Mesendoderm (in vitro differentiated cells): ENCODE results near the gene LCLAT1.

Source experiments
- DNase-seq: peaks from one replicate; pipeline ENCODE4 v3.0.0; 2013
- H2AK5ac ChIP-seq: 2 replicates; pipeline ENCODE4 v1.6.1; 2013; ENCODE audit warnings: low read length, inconsistent platforms
- H2BK120ac ChIP-seq: 2 replicates; pipeline ENCODE4 v1.6.1; 2013; ENCODE audit warnings: low read depth, mild to moderate bottlenecking, low read length, moderate library complexity, mixed read lengths
- H2BK15ac ChIP-seq: replicated peaks from 2 replicates; pipeline ENCODE4 v1.6.1; 2013; ENCODE audit warnings: low read depth, mild to moderate bottlenecking, moderate library complexity
- H2BK5ac ChIP-seq: 2 replicates; pipeline ENCODE4 v1.6.1; 2013; ENCODE audit warnings: low read length, inconsistent platforms
- H3K18ac ChIP-seq: 2 replicates; pipeline ENCODE4 v1.6.1; 2013; ENCODE audit warnings: mild to moderate bottlenecking, low read length, mixed read lengths
- H3K23ac ChIP-seq: one replicate; pipeline ENCODE4 v1.6.1; 2013; ENCODE audit warnings: low read length
- H3K27ac ChIP-seq: 2 replicates; pipeline ENCODE4 v1.5.1; 2013; ENCODE audit warnings: low read depth, mild to moderate bottlenecking, inconsistent platforms, low read length, moderate library complexity
- H3K27me3 ChIP-seq: 2 replicates; pipeline ENCODE4 v1.6.1; 2013; ENCODE audit warnings: low read length, control low read depth, mild to moderate bottlenecking, inconsistent platforms; ENCODE audit not compliant: insufficient read depth, poor library complexity
- H3K36me3 ChIP-seq: 2 replicates; pipeline ENCODE4 v1.6.1; 2013; ENCODE audit warnings: low read length, inconsistent platforms; ENCODE audit not compliant: control insufficient read depth, insufficient read depth
- H3K4ac ChIP-seq: one replicate; pipeline ENCODE4 v1.6.1; 2013; ENCODE audit warnings: low read depth, mild to moderate bottlenecking, low read length, moderate library complexity
- H3K4me1 ChIP-seq: 2 replicates; pipeline ENCODE4 v1.6.1; 2013; ENCODE audit warnings: low read depth, low read length, inconsistent platforms; ENCODE audit not compliant: control insufficient read depth
- H3K4me2 ChIP-seq: 2 replicates; pipeline ENCODE4 v1.6.1; 2013; ENCODE audit warnings: low read length
- H3K4me3 ChIP-seq: 2 replicates; pipeline ENCODE4 v1.5.1; 2013; ENCODE audit warnings: mild to moderate bottlenecking, low read length
- H3K56ac ChIP-seq: one replicate; pipeline ENCODE4 v1.6.1; 2013; ENCODE audit warnings: low read length
- H3K79me1 ChIP-seq: 2 replicates; pipeline ENCODE4 v1.6.1; 2013; ENCODE audit warnings: low read length, inconsistent platforms
- H3K79me2 ChIP-seq: 2 replicates; pipeline ENCODE4 v1.6.1; 2013; ENCODE audit warnings: mild to moderate bottlenecking, low read length; ENCODE audit not compliant: control insufficient read depth, insufficient read depth
- H3K9ac ChIP-seq: 2 replicates; pipeline ENCODE4 v1.6.1; 2013; ENCODE audit warnings: low read length, inconsistent platforms
- H4K5ac ChIP-seq: one replicate; pipeline ENCODE4 v1.6.1; 2013; ENCODE audit warnings: low read length
- H4K8ac ChIP-seq: one replicate; pipeline ENCODE4 v1.6.1; 2013; ENCODE audit warnings: low read depth, mild to moderate bottlenecking, control low read depth, low read length, moderate library complexity
- WGBS: extraction: QIAGEN DNeasy Blood & Tissue Kit; methylation state at CpG from one replicate; pipeline ENCODE4 v1.1.7; 2013; ENCODE audit warnings: low lambda C conversion rate, missing lambda C conversion rate; ENCODE audit not compliant: insufficient coverage; ENCODE audit errors: extremely low coverage; 5-methylcytosine and 5-hydroxymethylcytosine counted together

Gene LCLAT1

DNA sequence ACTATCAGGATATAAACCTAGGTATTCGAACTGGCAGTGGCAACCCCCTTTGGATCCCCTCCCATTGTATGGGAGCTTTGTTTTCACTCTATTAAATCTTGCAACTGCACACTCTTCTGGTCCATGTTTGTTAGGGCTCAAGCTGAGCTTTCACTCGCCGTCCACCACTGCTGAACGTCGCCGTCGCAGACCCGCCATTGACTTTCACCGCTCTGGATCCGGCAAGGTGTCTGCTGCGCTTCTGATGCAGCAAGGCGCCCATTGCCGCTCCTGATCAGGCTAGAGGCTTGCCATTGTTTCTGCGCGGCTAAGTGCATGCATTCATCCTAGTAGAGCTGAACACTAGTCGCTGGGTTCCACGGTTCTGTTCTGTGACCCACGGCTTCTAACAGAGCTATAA, 69.1 kb downstream of the LCLAT1 start:
- no peak overlapping the region for H2AK5ac ChIP-seq
- no CpG with 5 or more reads among the region's 18 CpGs for WGBS
- no peak overlapping the region for H3K4me3 ChIP-seq

DNA sequence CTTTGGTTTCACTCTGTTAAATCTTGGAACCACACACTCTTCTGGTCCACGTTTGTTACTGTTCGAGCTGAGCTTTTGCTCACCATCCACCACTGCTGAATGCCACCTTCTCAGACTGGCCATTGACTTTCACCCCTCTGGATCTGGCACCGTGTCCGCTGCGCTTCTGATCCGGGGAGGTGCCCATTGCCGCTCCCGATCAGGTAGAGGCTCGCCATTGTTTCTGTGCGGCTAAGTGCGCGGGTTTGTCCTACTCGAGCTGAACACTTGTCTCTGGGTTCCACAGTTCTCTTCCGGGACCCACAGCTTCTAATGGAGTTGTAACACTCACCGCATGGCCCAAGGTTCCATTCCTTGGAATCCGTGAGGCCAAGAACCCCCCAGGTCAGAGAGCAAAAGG, 72.8 kb downstream of the LCLAT1 start:
- Histone ChIP-seq H4K8ac (no peak overlapping the region), H3K4me1 (peaks cover 2% of the 10 kb centered on the region), H2BK15ac (no peak overlapping the region), H3K36me3 (no peaks in the 10 kb centered on the region), H3K23ac (no peak overlapping the region), H3K4me2 (no peak overlapping the region), H3K79me1 (peaks cover 9% of the 10 kb centered on the region), H4K5ac (no peak overlapping the region), H3K27ac (no peak overlapping the region), H3K79me2 (peaks cover 2% of the 10 kb centered on the region), H2BK5ac (no peak overlapping the region), H3K27me3 (no peaks in the 10 kb centered on the region), H2AK5ac (no peak overlapping the region), H3K4me3 (no peak overlapping the region), H3K4ac (no peak overlapping the region), H3K9ac (no peak overlapping the region), H2BK120ac (no peak overlapping the region), H3K18ac (no peak overlapping the region), H3K56ac (no peak overlapping the region)
- WGBS = no CpG with 5 or more reads among the region's 16 CpGs
- no peak for DNase-seq

More for the DNA sequence above, 69.1 kb downstream of the LCLAT1 start:
- Histone ChIP-seq H4K5ac (no peak overlapping the region), H2BK5ac (no peak overlapping the region), H3K27me3 (no peaks in the 10 kb centered on the region), H3K4me1 (peaks cover 7% of the 10 kb centered on the region), H3K9ac (no peak overlapping the region), H2BK15ac (no peak overlapping the region), H3K23ac (no peak overlapping the region), H3K56ac (peak overlapping the region; percentile 38), H3K4ac (peak overlapping the region; percentile 72), H2BK120ac (no peak overlapping the region), H3K36me3 (no peaks in the 10 kb centered on the region), H3K27ac (no peak overlapping the region), H3K4me2 (no peak overlapping the region), H3K79me1 (peaks cover 11% of the 10 kb centered on the region), H3K79me2 (peaks cover 3% of the 10 kb centered on the region), H3K18ac (no peak overlapping the region), H4K8ac (no peak overlapping the region)
- no peak for DNase-seq

GRCh38 chr2:30522421-30522820, 75.4 kb downstream of the LCLAT1 start:
- H4K8ac ChIP-seq = no peak overlapping the region
- no peak overlapping the region for H2BK5ac ChIP-seq
- H3K4ac ChIP-seq = no peak overlapping the region
- no peak overlapping the region for H3K23ac ChIP-seq
- no peak overlapping the region for H2BK120ac ChIP-seq
- H3K27ac ChIP-seq = no peak overlapping the region
- H2BK15ac ChIP-seq = no peak overlapping the region
- H2AK5ac ChIP-seq = no peak overlapping the region
- H3K79me1 ChIP-seq = peaks cover 2% of the 10 kb centered on the region
- H3K18ac ChIP-seq = no peak overlapping the region
- no peaks in the 10 kb centered on the region for H3K79me2 ChIP-seq
- H3K9ac ChIP-seq = no peak overlapping the region
- H3K36me3 ChIP-seq = no peaks in the 10 kb centered on the region
- H3K4me3 ChIP-seq = no peak overlapping the region
- no peak for DNase-seq
- H3K4me1 ChIP-seq = no peaks in the 10 kb centered on the region
- no CpG with 5 or more reads among the region's 2 CpGs for WGBS
- H3K27me3 ChIP-seq = no peaks in the 10 kb centered on the region
- no peak overlapping the region for H3K56ac ChIP-seq
- H4K5ac ChIP-seq = no peak overlapping the region
- H3K4me2 ChIP-seq = no peak overlapping the region

- no peak overlapping the region for H3K4me2 ChIP-seq
- no peaks in the 10 kb centered on the region for H3K4me1 ChIP-seq
- no peak overlapping the region for H2BK5ac ChIP-seq
- H3K4me3 ChIP-seq = no peak overlapping the region
- no peaks in the 10 kb centered on the region for H3K27me3 ChIP-seq
- H4K8ac ChIP-seq = no peak overlapping the region
- H3K18ac ChIP-seq = no peak overlapping the region
- no peaks in the 10 kb centered on the region for H3K36me3 ChIP-seq
- H3K79me2 ChIP-seq = no peaks in the 10 kb centered on the region
- H3K56ac ChIP-seq = no peak overlapping the region
- no peak overlapping the region for H3K23ac ChIP-seq
- no peak overlapping the region for H2AK5ac ChIP-seq
- H2BK15ac ChIP-seq = no peak overlapping the region
- no peak overlapping the region for H2BK120ac ChIP-seq
- no peak overlapping the region for H3K4ac ChIP-seq
- no peak for DNase-seq
- no peak overlapping the region for H3K27ac ChIP-seq
- 100% methylated on average over 1 of the region's 2 CpGs for WGBS
- H3K9ac ChIP-seq = no peak overlapping the region
- H4K5ac ChIP-seq = no peak overlapping the region
- H3K79me1 ChIP-seq = peaks cover 2% of the 10 kb centered on the region
Measured at GRCh38 chr2:30527411-30527810, 80.4 kb downstream of the LCLAT1 start.

DNA sequence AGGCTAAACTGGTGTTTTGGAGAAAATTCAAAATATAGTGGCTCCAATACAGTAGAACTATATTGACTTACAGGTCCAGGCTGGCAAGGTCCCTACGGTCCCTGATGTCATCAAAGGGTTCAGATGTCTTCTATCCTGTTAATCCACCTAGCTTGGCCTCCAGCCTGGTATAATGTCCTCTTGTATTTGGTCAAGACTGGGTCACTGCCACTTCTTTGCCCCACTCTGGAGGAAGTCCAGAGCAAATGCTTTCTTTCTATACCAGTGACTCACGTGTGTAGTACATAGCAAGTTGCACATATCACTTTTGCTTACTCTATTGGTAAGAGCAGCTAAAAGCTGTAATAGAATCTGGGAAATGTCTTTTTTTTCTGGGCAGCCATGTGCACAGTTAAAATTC, 80.8 kb downstream of the LCLAT1 start:
- no peak overlapping the region for H3K9ac ChIP-seq
- no peak overlapping the region for H4K8ac ChIP-seq
- H3K4me3 ChIP-seq = no peak overlapping the region
- no peak overlapping the region for H2BK15ac ChIP-seq
- H4K5ac ChIP-seq = no peak overlapping the region
- H3K79me1 ChIP-seq = peaks cover 2% of the 10 kb centered on the region
- no peak overlapping the region for H3K56ac ChIP-seq
- H2BK120ac ChIP-seq = no peak overlapping the region
- no peak overlapping the region for H3K18ac ChIP-seq
- no peak overlapping the region for H3K4me2 ChIP-seq
- no peak for DNase-seq
- no peak overlapping the region for H3K23ac ChIP-seq
- H3K79me2 ChIP-seq = no peaks in the 10 kb centered on the region
- H3K27me3 ChIP-seq = no peaks in the 10 kb centered on the region
- WGBS = no CpG with 5 or more reads among the region's 2 CpGs
- no peaks in the 10 kb centered on the region for H3K4me1 ChIP-seq
- H3K27ac ChIP-seq = no peak overlapping the region
- no peak overlapping the region for H3K4ac ChIP-seq
- H2AK5ac ChIP-seq = no peak overlapping the region
- no peak overlapping the region for H2BK5ac ChIP-seq
- no peaks in the 10 kb centered on the region for H3K36me3 ChIP-seq

- Histone ChIP-seq H3K56ac (no peak overlapping the region), H2AK5ac (no peak overlapping the region), H3K9ac (no peak overlapping the region), H3K23ac (no peak overlapping the region), H3K18ac (no peak overlapping the region), H3K79me1 (no peaks in the 10 kb centered on the region), H3K27ac (no peak overlapping the region), H3K27me3 (no peaks in the 10 kb centered on the region), H4K5ac (no peak overlapping the region), H3K79me2 (no peaks in the 10 kb centered on the region), H3K4ac (no peak overlapping the region), H3K4me2 (no peak overlapping the region), H2BK5ac (no peak overlapping the region), H4K8ac (no peak overlapping the region), H3K36me3 (no peaks in the 10 kb centered on the region), H2BK120ac (no peak overlapping the region), H2BK15ac (no peak overlapping the region), H3K4me3 (no peak overlapping the region), H3K4me1 (no peaks in the 10 kb centered on the region)
- no CpG with 5 or more reads among the region's 2 CpGs for WGBS
- DNase-seq = no peak
Measured at GRCh38 chr2:30530346-30530745, 83.3 kb downstream of the LCLAT1 start.
